GM18499 (cell line): ENCODE results near the gene CA12.

Experiments
- ATAC-seq: cut with Tn5 transposase; IDR thresholded peaks from one replicate; pipeline ENCODE4 v1.9.1; 2021; ENCODE audit warnings: moderate number of reproducible peaks; ENCODE audit not compliant: insufficient read depth, unreplicated experiment

Gene CA12

GRCh38 chr15:63379492-63380150, 2.0 kb downstream of the CA12 start:
- ATAC-seq, result no peak

- no peak for ATAC-seq
Measured at GRCh38 chr15:63378946-63379345, 2.7 kb downstream of the CA12 start.

- no peak for ATAC-seq
Measured at GRCh38 chr15:63374686-63375520, 6.7 kb downstream of the CA12 start.

- ATAC-seq, result no peak
Measured at GRCh38 chr15:63373866-63374548, 7.6 kb downstream of the CA12 start.

- ATAC-seq, result no peak
Measured at GRCh38 chr15:63373330-63373729, 8.3 kb downstream of the CA12 start.

GRCh38 chr15:63372753-63373152, 8.9 kb downstream of the CA12 start:
- no peak for ATAC-seq

GRCh38 chr15:63372018-63372705, 9.5 kb downstream of the CA12 start:
- ATAC-seq, result no peak

- no peak for ATAC-seq
Measured at GRCh38 chr15:63371297-63371918, 10.2 kb downstream of the CA12 start.

GRCh38 chr15:63370764-63371163, 10.9 kb downstream of the CA12 start:
- no peak for ATAC-seq

- ATAC-seq, result no peak
Measured at GRCh38 chr15:63369781-63370180, 11.9 kb downstream of the CA12 start.

GRCh38 chr15:63369296-63369695, 12.3 kb downstream of the CA12 start:
- ATAC-seq, result no peak

GRCh38 chr15:63368503-63368902, 13.1 kb downstream of the CA12 start:
- ATAC-seq, result no peak

GRCh38 chr15:63367900-63368299, 13.7 kb downstream of the CA12 start:
- ATAC-seq, result no peak

- ATAC-seq, result no peak
Measured at GRCh38 chr15:63367390-63367789, 14.3 kb downstream of the CA12 start.

- ATAC-seq, result no peak
Measured at GRCh38 chr15:63366451-63366850, 15.2 kb downstream of the CA12 start.

- no peak for ATAC-seq
Measured at GRCh38 chr15:63365273-63365680, 16.4 kb downstream of the CA12 start.

GRCh38 chr15:63364399-63365272, 17.0 kb downstream of the CA12 start:
- no peak for ATAC-seq

GRCh38 chr15:63363292-63363691, 18.4 kb downstream of the CA12 start:
- ATAC-seq, result no peak

- ATAC-seq, result no peak
Measured at GRCh38 chr15:63362885-63363284, 18.8 kb downstream of the CA12 start.
